ENCODE data around the gene WFDC1. TPM values are rescaled to one million over a fixed set of nuclear protein-coding genes. Genes with fewer than 3 reads are reported as not detected.

The WFDC1 gene
- total and polyA plus RNA-seq, 4 donors, result 1.0 to 5.2 (median 2.9) TPM

- Histone ChIP-seq H3K9ac (ENCODE audit: low read depth in 1 of 2, low read length in 2 of 2) (no peak overlapping the region), H3K4me1 (ENCODE audit: control insufficient read depth in 4 of 4, insufficient read depth in 4 of 4, low read length in 3 of 4) (no peaks in the 10 kb centered on the region), H3K27me3 (ENCODE audit: control insufficient read depth in 4 of 4, insufficient read depth in 4 of 4, low read length in 3 of 4) (no peaks in the 10 kb centered on the region), H3K4me3 (ENCODE audit: low read depth in 1 of 3, low read length in 3 of 3) (no peak overlapping the region), H3K9me3 (ENCODE audit: control insufficient read depth in 4 of 4, low read length in 3 of 4) (no peaks in the 10 kb centered on the region), H3K27ac (ENCODE audit: low read depth in 1 of 2, low read length in 2 of 2) (peak overlapping the region; percentile 31 to 50), H3K36me3 (ENCODE audit: control insufficient read depth in 4 of 4, insufficient read depth in 3 of 4, low read depth in 1 of 4, low read length in 3 of 4) (no peaks in the 10 kb centered on the region)
- WGBS, result 67% methylated on average over 16 of the region's 16 CpGs
- DNase-seq (ENCODE audit: low spot score), result no peak
- TF ChIP-seq TAF1 (conservative IDR thresholded peaks at IDR 0.05) (no peak), EGR1 (IDR thresholded peaks at IDR 0.05; ENCODE audit: low read depth in 2 of 2) (no peak), JUND (IDR thresholded peaks at IDR 0.05) (no peak), FOXA2 (IDR thresholded peaks at IDR 0.05) (no peak), HNF4G (IDR thresholded peaks at IDR 0.05) (no peak), NR2F2 (IDR thresholded peaks at IDR 0.05) (peak; percentile 97), RAD21 (IDR thresholded peaks at IDR 0.05) (peak in 1 of 2 donors; percentile 8), SP1 (IDR thresholded peaks at IDR 0.05) (peak; percentile 65), FOXA1 (IDR thresholded peaks at IDR 0.05) (no peak), REST (IDR thresholded peaks at IDR 0.05) (no peak), YY1 (IDR thresholded peaks at IDR 0.05) (no peak), RXRA (IDR thresholded peaks at IDR 0.05) (peak; percentile 32 to 62)
- TF ChIP-seq, protein P1, sequence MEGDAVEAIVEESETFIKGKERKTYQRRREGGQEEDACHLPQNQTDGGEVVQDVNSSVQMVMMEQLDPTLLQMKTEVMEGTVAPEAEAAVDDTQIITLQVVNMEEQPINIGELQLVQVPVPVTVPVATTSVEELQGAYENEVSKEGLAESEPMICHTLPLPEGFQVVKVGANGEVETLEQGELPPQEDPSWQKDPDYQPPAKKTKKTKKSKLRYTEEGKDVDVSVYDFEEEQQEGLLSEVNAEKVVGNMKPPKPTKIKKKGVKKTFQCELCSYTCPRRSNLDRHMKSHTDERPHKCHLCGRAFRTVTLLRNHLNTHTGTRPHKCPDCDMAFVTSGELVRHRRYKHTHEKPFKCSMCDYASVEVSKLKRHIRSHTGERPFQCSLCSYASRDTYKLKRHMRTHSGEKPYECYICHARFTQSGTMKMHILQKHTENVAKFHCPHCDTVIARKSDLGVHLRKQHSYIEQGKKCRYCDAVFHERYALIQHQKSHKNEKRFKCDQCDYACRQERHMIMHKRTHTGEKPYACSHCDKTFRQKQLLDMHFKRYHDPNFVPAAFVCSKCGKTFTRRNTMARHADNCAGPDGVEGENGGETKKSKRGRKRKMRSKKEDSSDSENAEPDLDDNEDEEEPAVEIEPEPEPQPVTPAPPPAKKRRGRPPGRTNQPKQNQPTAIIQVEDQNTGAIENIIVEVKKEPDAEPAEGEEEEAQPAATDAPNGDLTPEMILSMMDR (IDR thresholded peaks at IDR 0.05; ENCODE audit: low read depth, low read length, missing input control), result no peak
- TF ChIP-seq, protein P2, sequence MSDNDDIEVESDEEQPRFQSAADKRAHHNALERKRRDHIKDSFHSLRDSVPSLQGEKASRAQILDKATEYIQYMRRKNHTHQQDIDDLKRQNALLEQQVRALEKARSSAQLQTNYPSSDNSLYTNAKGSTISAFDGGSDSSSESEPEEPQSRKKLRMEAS (IDR thresholded peaks at IDR 0.05), result no peak
- TF ChIP-seq, protein P3, sequence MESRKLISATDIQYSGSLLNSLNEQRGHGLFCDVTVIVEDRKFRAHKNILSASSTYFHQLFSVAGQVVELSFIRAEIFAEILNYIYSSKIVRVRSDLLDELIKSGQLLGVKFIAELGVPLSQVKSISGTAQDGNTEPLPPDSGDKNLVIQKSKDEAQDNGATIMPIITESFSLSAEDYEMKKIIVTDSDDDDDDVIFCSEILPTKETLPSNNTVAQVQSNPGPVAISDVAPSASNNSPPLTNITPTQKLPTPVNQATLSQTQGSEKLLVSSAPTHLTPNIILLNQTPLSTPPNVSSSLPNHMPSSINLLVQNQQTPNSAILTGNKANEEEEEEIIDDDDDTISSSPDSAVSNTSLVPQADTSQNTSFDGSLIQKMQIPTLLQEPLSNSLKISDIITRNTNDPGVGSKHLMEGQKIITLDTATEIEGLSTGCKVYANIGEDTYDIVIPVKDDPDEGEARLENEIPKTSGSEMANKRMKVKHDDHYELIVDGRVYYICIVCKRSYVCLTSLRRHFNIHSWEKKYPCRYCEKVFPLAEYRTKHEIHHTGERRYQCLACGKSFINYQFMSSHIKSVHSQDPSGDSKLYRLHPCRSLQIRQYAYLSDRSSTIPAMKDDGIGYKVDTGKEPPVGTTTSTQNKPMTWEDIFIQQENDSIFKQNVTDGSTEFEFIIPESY (IDR thresholded peaks at IDR 0.05), result no peak
- TF ChIP-seq, protein P4, sequence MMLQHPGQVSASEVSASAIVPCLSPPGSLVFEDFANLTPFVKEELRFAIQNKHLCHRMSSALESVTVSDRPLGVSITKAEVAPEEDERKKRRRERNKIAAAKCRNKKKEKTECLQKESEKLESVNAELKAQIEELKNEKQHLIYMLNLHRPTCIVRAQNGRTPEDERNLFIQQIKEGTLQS (IDR thresholded peaks at IDR 0.05), result no peak
Observed at GRCh38 chr16:84286578-84287240, 8.0 kb upstream of the WFDC1 start.

Measured in liver (tissue), 9 donors.